T-helper 17 cell (primary cell): ENCODE data around the gene GJE1. TPM values are rescaled to one million over a fixed set of nuclear protein-coding genes. Genes with fewer than 3 reads are reported as not detected.
"Not testable (repeated sequence)": the region's sequence is repeated elsewhere in the genome, so short reads cannot be mapped to it uniquely, and the experiment has no call there.

Experiments used
- ATAC-seq: fragments of 150-1000 bp; cut with Tn5 transposase; 2 replicates; pipeline ENCODE4 v1.10.0; 2021; ENCODE audit warnings: mild to moderate bottlenecking, moderate library complexity
- DNase-seq, 3 donors: peaks; one replicate each; pipeline versions ENCODE4 v3.0.0 to v3.0.0-alpha.2; 2020 to 2021
- H3K9me3 ChIP-seq: one replicate; pipeline ENCODE4 v1.7.0; 2013; ENCODE audit warnings: low read length, mild to moderate bottlenecking; ENCODE audit not compliant: control insufficient read depth, poor library complexity, severe bottlenecking
- H3K27ac Mint-ChIP-seq: one replicate; pipeline ENCODE4 v1.8.0; 2022; ENCODE audit warnings: mild to moderate bottlenecking, moderate library complexity, mixed read lengths
- H3K27me3 Mint-ChIP-seq: one replicate; pipeline ENCODE4 v1.8.0; 2022; ENCODE audit warnings: mixed read lengths
- H3K36me3 Mint-ChIP-seq: one replicate; pipeline ENCODE4 v1.8.0; 2022; ENCODE audit warnings: low read depth, mixed read lengths
- H3K4me1 Mint-ChIP-seq: one replicate; pipeline ENCODE4 v1.8.0; 2022; ENCODE audit warnings: mild to moderate bottlenecking, mixed read lengths
- H3K4me3 Mint-ChIP-seq: one replicate; pipeline ENCODE4 v1.8.0; 2022; ENCODE audit warnings: mild to moderate bottlenecking, moderate library complexity, mixed read lengths
- total RNA-seq, 4 donors: library from RNA in 2 of 4; stranded (reverse) in 2 of 4; gene quantifications; one replicate each; pipeline ENCODE4 v1.2.3 and lab custom pipeline; 2022 to 2026

GJE1 gene, protein sequence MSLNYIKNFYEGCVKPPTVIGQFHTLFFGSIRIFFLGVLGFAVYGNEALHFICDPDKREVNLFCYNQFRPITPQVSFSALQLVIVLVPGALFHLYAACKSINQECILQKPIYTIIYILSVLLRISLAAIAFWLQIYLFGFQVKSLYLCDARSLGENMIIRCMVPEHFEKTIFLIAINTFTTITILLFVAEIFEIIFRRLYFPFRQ
- not detected for total RNA-seq
- total RNA-seq (lab: John Stamatoyannopoulos, UW), result 0 reads per million in 2 donors

DNA sequence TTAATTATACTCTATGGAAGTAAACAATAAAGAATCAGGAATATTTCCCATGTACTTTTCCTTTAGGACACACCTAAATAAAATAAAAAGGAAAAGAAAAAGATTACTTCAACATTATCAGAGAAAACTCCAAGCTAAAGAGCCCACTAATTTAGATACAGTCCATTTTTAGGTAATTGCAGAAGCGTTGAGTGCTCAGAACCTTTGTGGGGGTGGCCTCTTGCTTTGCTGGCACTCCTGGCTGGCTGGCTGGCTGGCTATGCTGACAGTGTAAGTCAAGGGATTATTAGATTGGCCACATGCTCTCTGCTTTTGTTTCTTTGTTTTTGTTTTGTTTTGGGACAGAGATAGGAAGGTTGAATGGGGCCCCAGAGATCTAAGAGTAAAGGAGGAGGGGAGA is at the start of gene GJE1:
Gene GJE1, plus strand, starts transcription at position 301 of the 400 bp plus-strand sequence. CDS start 234 bp downstream, outside the sequence.
- H3K9me3 ChIP-seq, result no peaks in the 10 kb centered on the region
- no peak within 1 kb of the TSS for H3K27ac Mint-ChIP-seq
- ATAC-seq, result no peak
- H3K4me1 Mint-ChIP-seq, result no peaks in the 10 kb centered on the region
- H3K4me3 Mint-ChIP-seq, result no peak within 1 kb of the TSS
- peaks cover 35% of the 10 kb centered on the region for H3K27me3 Mint-ChIP-seq
- no peaks in the 10 kb centered on the region for H3K36me3 Mint-ChIP-seq
- DNase-seq, result no peak

DNA sequence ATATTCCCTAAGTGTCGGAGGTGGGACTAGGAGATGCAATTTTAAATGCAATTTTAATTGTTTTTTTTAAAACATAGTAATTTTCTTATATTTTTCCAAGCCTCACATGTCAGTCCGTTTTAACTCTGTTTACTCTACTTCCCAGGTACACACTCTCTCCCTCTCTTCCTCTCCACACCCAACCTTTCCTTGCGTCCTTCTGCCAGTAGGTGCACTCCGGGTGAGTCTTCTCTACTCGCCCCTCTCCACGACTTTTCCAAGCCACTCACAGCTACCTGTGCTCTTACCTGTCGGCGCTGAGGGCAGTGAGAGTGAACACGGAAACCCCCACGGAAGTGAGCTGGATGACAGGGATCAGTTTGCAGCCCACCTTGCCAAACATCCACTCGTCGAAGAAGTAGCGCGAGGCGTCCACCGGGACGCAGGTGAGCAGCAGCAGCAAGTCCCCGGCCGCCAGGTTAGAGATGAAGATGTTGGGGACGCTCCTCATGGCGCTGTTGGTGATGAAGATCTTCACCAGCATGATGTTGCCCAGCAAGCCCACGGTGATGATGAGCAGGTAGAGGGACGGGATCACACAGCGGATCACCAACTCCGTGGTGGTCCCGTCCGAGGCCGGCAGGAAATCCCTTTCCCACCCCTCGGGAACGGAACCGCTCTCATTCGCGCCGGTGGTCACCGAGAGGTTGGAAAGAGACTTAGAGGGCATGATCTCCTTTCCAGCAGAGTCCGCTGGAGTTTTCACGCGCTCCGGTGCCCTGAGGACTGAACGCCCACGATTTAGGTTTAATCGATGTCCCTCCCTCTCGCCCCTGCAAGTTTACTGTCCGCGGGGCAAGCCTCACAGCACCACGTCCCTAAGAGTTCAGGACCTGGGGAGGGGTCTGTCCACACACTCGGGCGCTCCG is 44.5 kb upstream of the GJE1 start:
- Mint-ChIP-seq H3K27me3 (peaks cover 17% of the 10 kb centered on the region), H3K4me1 (peaks cover 5% of the 10 kb centered on the region), H3K4me3 (peak overlapping the region; percentile 1), H3K36me3 (no peaks in the 10 kb centered on the region), H3K27ac (no peak overlapping the region)
- H3K9me3 ChIP-seq, result no peaks in the 10 kb centered on the region
- ATAC-seq (no peak), DNase-seq (no peak)

DNA sequence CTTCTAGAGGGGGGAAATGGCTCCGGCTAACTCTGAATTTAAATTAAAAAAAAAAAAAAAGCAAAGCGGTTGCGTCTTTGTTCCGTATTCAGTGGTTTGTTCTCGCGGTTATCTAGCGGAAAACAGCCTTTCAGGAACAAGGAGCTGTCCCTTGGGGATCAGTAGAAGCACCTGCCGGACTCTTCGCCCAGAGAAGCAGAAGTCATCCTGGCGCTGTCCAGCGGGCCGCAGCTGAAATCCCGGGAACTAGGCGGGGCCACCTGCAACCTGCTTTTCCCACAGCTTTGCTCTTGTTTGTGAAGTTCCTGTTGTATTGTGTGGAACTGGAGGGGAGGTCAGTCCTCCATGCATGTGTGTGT is 43.9 kb upstream of the GJE1 start:
- no peak for ATAC-seq
- H3K4me3 Mint-ChIP-seq, result peak overlapping the region; percentile 72
- no peaks in the 10 kb centered on the region for H3K9me3 ChIP-seq
- peaks cover 17% of the 10 kb centered on the region for H3K27me3 Mint-ChIP-seq
- H3K36me3 Mint-ChIP-seq, result no peaks in the 10 kb centered on the region
- no peak for DNase-seq
- no peak overlapping the region for H3K27ac Mint-ChIP-seq
- H3K4me1 Mint-ChIP-seq, result peaks cover 5% of the 10 kb centered on the region

DNA sequence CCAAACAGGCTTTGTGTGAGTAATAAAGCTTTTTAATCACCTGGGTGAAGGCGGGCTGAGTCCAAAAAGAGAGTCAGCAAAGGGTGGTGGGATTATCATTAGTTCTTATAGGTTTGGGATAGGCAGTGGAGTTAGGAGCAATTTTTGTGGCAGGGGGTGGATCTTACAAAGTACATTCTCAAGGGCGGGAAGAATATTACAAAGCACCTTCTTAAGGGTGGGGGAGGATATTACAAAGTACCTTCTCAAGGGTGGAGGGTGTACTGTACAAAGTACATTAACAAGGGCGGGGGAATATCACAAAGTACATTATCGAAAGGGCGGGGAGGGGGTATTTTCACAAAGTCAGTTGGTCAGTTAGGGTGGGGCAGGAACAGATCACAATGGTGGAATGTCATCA is 27.9 kb upstream of the GJE1 start:
- H3K27me3 Mint-ChIP-seq, H3K4me3 Mint-ChIP-seq, ATAC-seq, H3K36me3 Mint-ChIP-seq, DNase-seq, H3K9me3 ChIP-seq, H3K4me1 Mint-ChIP-seq, H3K27ac Mint-ChIP-seq: not testable (repeated sequence)

DNA sequence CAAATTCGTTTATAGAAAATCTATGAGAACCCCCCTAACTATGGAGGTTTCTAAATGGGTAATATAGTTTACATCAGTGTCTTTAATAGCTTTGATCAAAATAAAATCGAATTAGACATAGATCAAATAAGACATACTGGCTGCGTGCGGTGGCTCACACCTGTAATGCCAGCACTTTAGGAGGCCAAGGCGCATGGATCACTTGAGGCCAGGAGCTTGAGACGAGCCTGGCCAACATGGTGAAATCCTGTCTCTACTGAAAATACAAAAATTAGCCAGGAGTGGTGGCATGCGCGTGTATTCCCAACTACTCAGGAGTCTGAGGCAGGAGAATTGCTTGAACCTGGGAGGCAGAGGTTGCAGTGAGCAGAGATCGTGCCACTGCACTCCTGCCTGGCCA is 21.9 kb upstream of the GJE1 start:
- not testable (repeated sequence) for H3K4me3 Mint-ChIP-seq, H3K36me3 Mint-ChIP-seq, H3K9me3 ChIP-seq, H3K27ac Mint-ChIP-seq, H3K4me1 Mint-ChIP-seq, DNase-seq, ATAC-seq
- peaks cover 13% of the 10 kb centered on the region for H3K27me3 Mint-ChIP-seq

DNA sequence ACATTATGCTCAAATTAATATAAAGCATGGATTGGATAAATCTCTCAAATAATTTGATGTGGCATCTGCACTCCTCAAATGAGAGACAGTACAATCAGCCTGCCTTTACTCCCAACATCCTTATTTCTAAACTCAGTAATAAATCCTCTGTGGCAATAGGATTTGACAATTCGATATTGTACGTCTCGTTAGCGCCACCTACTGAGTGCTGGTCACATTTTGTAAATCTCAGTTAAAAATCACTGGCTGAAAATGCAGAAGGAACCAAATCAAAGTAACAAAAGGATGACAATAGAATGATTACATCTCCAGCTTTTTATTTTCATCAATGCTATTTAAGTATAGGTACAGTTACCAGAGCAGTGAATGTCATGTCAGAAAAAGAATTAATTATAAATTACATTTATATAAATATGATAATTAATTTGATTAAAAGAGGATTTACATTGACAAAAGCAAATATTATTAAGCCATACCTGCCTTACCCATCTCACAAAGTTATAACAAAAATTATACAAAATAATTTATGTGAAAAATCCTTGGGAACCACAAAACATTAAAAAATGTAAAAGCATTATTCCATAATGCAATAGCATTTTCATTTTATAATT is 20.2 kb upstream of the GJE1 start:
- Mint-ChIP-seq H3K4me3 (no peak overlapping the region), H3K27me3 (peaks cover 18% of the 10 kb centered on the region), H3K27ac (no peak overlapping the region), H3K4me1 (peaks cover 5% of the 10 kb centered on the region), H3K36me3 (no peaks in the 10 kb centered on the region)
- DNase-seq (peak; percentile 21 to 65 (median 28)), ATAC-seq (no peak)
- H3K9me3 ChIP-seq, result no peaks in the 10 kb centered on the region

DNA sequence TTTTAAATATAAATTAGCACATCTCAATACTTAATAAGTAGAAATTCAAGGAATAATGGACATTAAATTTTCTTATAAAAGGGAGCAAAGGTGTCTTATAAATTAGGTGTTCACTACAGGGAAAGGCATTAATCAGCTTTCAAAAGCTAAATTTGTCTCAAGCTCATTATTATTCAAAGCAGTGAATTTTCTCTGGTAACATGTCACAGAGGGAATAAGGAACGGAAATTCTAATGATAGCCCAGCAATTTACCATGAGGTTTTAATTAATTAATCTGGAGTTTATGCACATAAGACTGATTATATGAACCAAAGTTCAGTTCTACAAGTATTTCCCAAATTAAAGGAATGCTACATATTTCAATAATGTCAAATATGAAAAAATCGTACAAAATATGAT is 15.4 kb upstream of the GJE1 start:
- Mint-ChIP-seq H3K36me3 (no peaks in the 10 kb centered on the region), H3K27ac (no peak overlapping the region), H3K4me1 (no peaks in the 10 kb centered on the region), H3K27me3 (peaks cover 17% of the 10 kb centered on the region), H3K4me3 (no peak overlapping the region)
- H3K9me3 ChIP-seq, result no peaks in the 10 kb centered on the region
- DNase-seq (no peak), ATAC-seq (no peak)

DNA sequence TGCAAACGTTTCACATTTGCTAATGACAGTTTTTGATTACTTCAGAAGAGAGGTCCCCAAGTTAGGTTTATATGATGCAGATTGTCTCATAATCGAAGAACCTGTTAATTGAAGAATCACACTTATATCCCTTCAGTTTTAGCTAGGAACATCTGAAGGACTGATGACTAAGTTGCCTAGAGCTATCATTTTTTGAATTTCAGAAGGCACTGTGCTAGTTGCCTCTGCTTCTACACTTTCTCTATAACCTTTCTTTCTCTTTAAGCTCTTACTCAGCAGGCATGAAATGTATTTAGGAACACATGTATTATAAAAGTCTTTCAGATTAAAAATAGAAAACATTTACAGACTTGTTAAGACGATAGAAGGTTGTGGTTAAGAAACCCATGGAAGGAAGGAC is 14.4 kb upstream of the GJE1 start:
- H3K36me3 Mint-ChIP-seq, result no peaks in the 10 kb centered on the region
- no peaks in the 10 kb centered on the region for H3K9me3 ChIP-seq
- ATAC-seq (no peak), DNase-seq (no peak)
- no peaks in the 10 kb centered on the region for H3K4me1 Mint-ChIP-seq
- H3K4me3 Mint-ChIP-seq, result no peak overlapping the region
- peaks cover 17% of the 10 kb centered on the region for H3K27me3 Mint-ChIP-seq
- H3K27ac Mint-ChIP-seq, result no peak overlapping the region

DNA sequence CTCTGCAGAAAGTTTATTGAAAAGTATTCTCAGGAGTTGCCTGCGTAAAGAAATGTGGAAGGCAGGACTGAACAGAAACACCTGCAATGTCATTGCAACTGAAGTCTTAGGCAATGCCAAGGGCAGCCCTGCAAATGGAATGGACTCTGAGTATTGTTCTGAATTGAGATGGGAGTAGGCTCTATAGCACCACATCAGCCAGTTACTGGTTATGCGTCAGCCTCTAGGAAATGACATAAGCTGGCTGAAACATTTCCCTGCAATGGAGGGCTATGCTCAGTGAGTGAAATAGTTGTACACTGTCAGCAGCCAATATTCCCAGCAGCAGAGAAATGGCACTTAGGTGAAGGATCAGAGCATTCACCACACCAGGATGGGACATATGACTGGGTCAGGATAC is 13.8 kb upstream of the GJE1 start:
- Mint-ChIP-seq H3K27me3 (peaks cover 17% of the 10 kb centered on the region), H3K4me1 (no peaks in the 10 kb centered on the region), H3K4me3 (no peak overlapping the region), H3K27ac (no peak overlapping the region), H3K36me3 (no peaks in the 10 kb centered on the region)
- DNase-seq (no peak), ATAC-seq (no peak)
- H3K9me3 ChIP-seq, result no peaks in the 10 kb centered on the region

DNA sequence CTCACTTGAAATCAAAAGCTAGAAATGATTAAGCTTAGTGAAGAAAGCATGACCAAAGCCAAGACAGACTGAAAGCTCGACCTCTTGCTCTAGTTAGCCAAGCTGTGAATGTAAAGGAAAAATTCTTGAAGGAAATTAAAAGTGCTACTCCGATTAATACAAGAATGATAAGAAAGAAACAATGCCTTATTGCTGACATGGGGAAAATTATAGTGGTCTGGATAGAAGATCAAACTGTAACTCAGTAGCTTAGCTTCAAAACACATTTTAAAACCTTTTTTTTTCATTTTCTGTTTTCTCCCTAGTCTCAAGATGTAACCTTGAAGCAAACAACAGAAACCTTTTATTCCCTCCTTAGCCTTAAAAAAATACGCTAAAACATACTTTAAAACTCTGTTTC is 11.4 kb upstream of the GJE1 start:
- Mint-ChIP-seq H3K36me3 (no peaks in the 10 kb centered on the region), H3K4me1 (no peaks in the 10 kb centered on the region), H3K27ac (no peak overlapping the region), H3K4me3 (no peak overlapping the region), H3K27me3 (peaks cover 11% of the 10 kb centered on the region)
- DNase-seq (no peak), ATAC-seq (no peak)
- no peaks in the 10 kb centered on the region for H3K9me3 ChIP-seq

DNA sequence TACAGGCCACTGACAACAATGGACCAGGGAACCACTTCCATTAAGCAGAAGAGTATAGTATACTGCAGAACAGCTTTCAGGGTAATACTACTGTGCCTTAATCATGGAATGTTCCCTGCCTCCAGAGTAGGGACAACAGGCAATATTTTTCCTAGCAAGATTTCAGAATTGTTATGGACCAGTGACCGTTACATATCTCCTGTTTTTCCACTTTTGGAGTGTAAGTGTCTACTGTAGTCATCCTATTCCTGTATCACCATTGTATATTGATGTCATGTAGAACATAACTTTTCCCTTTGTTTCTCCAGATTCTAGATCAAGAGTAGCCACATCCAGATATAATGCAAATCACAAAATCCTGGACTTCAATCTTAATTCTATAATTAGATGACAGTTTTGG is 1.9 kb upstream of the GJE1 start:
- ATAC-seq, result no peak
- Mint-ChIP-seq H3K27me3 (peaks cover 35% of the 10 kb centered on the region), H3K27ac (no peak overlapping the region), H3K4me3 (no peak overlapping the region), H3K36me3 (no peaks in the 10 kb centered on the region), H3K4me1 (no peaks in the 10 kb centered on the region)
- no peak for DNase-seq
- H3K9me3 ChIP-seq, result no peaks in the 10 kb centered on the region

DNA sequence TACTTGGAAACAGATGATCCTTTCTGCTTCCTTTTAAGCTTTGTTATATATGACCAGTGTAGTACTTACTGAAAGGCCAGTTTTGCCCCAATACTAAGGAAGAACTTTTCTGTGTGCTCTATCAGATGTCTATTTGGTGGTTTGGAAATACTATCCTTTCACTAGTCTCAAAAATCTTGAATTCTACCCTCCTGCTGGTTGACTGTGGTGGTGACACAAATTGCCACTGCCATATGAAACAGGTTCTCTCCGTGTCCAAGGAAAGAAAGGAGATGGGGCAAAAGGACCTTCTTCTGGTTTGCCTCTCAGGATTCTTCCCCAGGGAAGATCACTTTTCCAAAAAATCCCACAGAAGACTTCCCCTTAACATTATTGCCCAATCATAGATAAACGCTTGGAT is 6.2 kb downstream of the GJE1 start:
- Mint-ChIP-seq H3K27me3 (peaks cover 11% of the 10 kb centered on the region), H3K27ac (no peak overlapping the region), H3K4me1 (no peaks in the 10 kb centered on the region), H3K4me3 (no peak overlapping the region), H3K36me3 (no peaks in the 10 kb centered on the region)
- DNase-seq (no peak), ATAC-seq (no peak)
- no peaks in the 10 kb centered on the region for H3K9me3 ChIP-seq

DNA sequence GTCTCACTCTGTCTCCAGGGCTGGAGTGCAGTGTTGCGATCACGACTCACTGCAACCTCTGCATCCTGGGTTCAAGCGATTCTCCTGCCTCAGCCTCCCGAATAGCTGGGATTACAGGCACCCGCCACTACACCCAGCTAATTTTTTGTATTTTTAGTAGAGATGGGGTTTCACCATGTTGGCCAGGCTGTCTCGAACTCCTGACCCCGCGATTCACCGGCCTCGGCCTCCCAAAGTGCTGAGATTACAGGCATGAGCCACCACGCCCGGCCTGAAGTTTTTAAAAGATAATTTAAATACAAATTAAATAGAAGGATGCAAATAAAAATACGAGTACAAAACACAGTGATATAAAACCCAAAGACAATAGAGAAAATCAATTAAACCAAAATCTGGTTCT is 8.8 kb downstream of the GJE1 start:
- not testable (repeated sequence) for H3K9me3 ChIP-seq, DNase-seq, H3K4me1 Mint-ChIP-seq, H3K4me3 Mint-ChIP-seq, H3K36me3 Mint-ChIP-seq, H3K27ac Mint-ChIP-seq, ATAC-seq
- H3K27me3 Mint-ChIP-seq, result peaks cover 11% of the 10 kb centered on the region
